Testis (tissue), 3 donors: ENCODE results near the gene MRPL2. TPM values are rescaled to one million over a fixed set of nuclear protein-coding genes. Genes with fewer than 3 reads are reported as not detected.

ENCODE experiments used
- DNase-seq: peaks from one replicate; pipeline ENCODE4 v3.0.0-alpha.2; 2019
- H3K27ac ChIP-seq, 2 donors: fragments of 200-600 bp; sonication (generic); one replicate each; pipeline ENCODE4 v1.5.1; 2019
- H3K27me3 ChIP-seq: fragments of 200-600 bp; sonication (generic); one replicate; pipeline ENCODE4 v1.5.1; 2019
- H3K36me3 ChIP-seq: fragments of 200-600 bp; sonication (generic); one replicate; pipeline ENCODE4 v1.5.1; 2017; ENCODE audit warnings: low read depth; ENCODE audit errors: missing control alignments
- H3K4me1 ChIP-seq: fragments of 200-600 bp; sonication (generic); one replicate; pipeline ENCODE4 v1.5.1; 2019
- H3K4me3 ChIP-seq, 2 donors: fragments of 200-600 bp; sonication (generic); one replicate each; pipeline ENCODE4 v1.5.1; 2017 to 2019
- H3K9me3 ChIP-seq: fragments of 200-600 bp; sonication (generic); one replicate; pipeline ENCODE4 v1.5.1; 2017
- CTCF ChIP-seq, 3 experiments: fragments of 450-650 bp in 2 of 3; fragments of 200-600 bp in 1 of 3; sonication (generic) in 1 of 3; IDR thresholded peaks; one replicate each; pipeline ENCODE4 v1.5.1; 2016 to 2019; ENCODE audit warnings: antibody characterized with exemption in 3 of 3, mild to moderate bottlenecking in 2 of 3, moderate library complexity in 1 of 3
- POLR2A ChIP-seq: fragments of 450-650 bp; IDR thresholded peaks from one replicate; pipeline ENCODE4 v1.6.1; 2017; ENCODE audit warnings: antibody characterized with exemption, mild to moderate bottlenecking, moderate library complexity
- WGBS, 2 donors: methylation state at CpG; one replicate each; pipeline ENCODE4 v1.1.5; 2018; 5-methylcytosine and 5-hydroxymethylcytosine counted together
- intact Hi-C: fragments of 100-400 bp; cut with DNase I; formaldehyde crosslinking; loops from one replicate; pipeline ENCODE4 v1.15.1; 2023; ENCODE audit warnings: low total_unique reads
- polyA plus RNA-seq: library from polyadenylated mRNA; stranded (reverse); fragments of 350-450 nt; fragmentation: Illumina TruSeq; extraction: RNeasy Lipid Tissue Mini Kit (QIAGEN cat#74804); gene quantifications from one replicate; pipeline ENCODE4 v1.2.3, GENCODE V29; 2014; ENCODE audit warnings: low read depth, low replicate concordance; ENCODE audit not compliant: insufficient read depth
- total RNA-seq, 2 donors: library from RNA; depleted of rRNA; stranded (reverse); fragments of >200 nt; gene quantifications; one replicate each; pipeline ENCODE4 v1.2.3, GENCODE V29; 2016

MRPL2 gene
- total and polyA plus RNA-seq, 3 donors from 2014 or later = 37.2 to 72.8 (median 54.8) TPM

- no peaks in the 10 kb centered on the region for H3K27me3 ChIP-seq
- WGBS, 2 donors = 0 to 2% methylated on average over 7 of the region's 7 CpGs
- no peaks in the 10 kb centered on the region for H3K36me3 ChIP-seq
- DNase-seq = no peak
- no peaks in the 10 kb centered on the region for H3K9me3 ChIP-seq
- H3K27ac ChIP-seq = peak overlapping the region; percentile 68 to 76
- H3K4me3 ChIP-seq = peak overlapping the region; percentile 66 to 93
- TF ChIP-seq POLR2A (no peak), CTCF (IDR thresholded peaks at IDR 0.05) (no peak)
- H3K4me1 ChIP-seq = peaks cover 32% of the 10 kb centered on the region
- intact Hi-C loops = loop anchor here (5.0 kb wide), 1 partner anchor 128 kb away; no protein-coding TSS in a partner anchor
Measured at GRCh38 chr6:43014434-43014909, 44.8 kb downstream of the MRPL2 start.

- no peaks in the 10 kb centered on the region for H3K27me3 ChIP-seq
- TF ChIP-seq POLR2A (peak; percentile 16), CTCF (IDR thresholded peaks at IDR 0.05) (no peak)
- intact Hi-C loops = loop anchor here (5.0 kb wide), 1 partner anchor 128 kb away; no protein-coding TSS in a partner anchor
- H3K4me1 ChIP-seq = peaks cover 32% of the 10 kb centered on the region
- WGBS, 2 donors = 0% methylated on average over 36 to 50 of the region's 51 CpGs
- peak; percentile 100 for DNase-seq
- H3K4me3 ChIP-seq = peak within 1 kb of the TSS; percentile 66 to 93
- peak within 1 kb of the TSS; percentile 76 for H3K27ac ChIP-seq
- H3K36me3 ChIP-seq = no peaks in the 10 kb centered on the region
- H3K9me3 ChIP-seq = no peaks in the 10 kb centered on the region
Measured at GRCh38 chr6:43013843-43014433, 45.3 kb downstream of the MRPL2 start, which contains the start of the genes KLHDC3 and MEA1. TSS of gene KLHDC3 (plus strand) at chr6:43014249. CDS start at chr6:43017193, 2,944 bp downstream. TSS of gene MEA1 (minus strand) at chr6:43013946. CDS start at chr6:43013813, 133 bp downstream.

GRCh38 chr6:43013097-43013842 is 46.0 kb downstream of the MRPL2 start:
- TF ChIP-seq POLR2A = no peak
- Histone ChIP-seq H3K27ac (peak overlapping the region; percentile 70 to 76), H3K36me3 (no peaks in the 10 kb centered on the region), H3K4me3 (peak overlapping the region; percentile 66 to 93), H3K27me3 (no peaks in the 10 kb centered on the region), H3K4me1 (peaks cover 32% of the 10 kb centered on the region), H3K9me3 (no peaks in the 10 kb centered on the region)
- intact Hi-C loops = loop anchor here (5.0 kb wide), 1 partner anchor 129 kb away; no protein-coding TSS in a partner anchor
- 2% methylated on average over 25 of the region's 25 CpGs for WGBS, 2 donors
- DNase-seq = no peak

DNA sequence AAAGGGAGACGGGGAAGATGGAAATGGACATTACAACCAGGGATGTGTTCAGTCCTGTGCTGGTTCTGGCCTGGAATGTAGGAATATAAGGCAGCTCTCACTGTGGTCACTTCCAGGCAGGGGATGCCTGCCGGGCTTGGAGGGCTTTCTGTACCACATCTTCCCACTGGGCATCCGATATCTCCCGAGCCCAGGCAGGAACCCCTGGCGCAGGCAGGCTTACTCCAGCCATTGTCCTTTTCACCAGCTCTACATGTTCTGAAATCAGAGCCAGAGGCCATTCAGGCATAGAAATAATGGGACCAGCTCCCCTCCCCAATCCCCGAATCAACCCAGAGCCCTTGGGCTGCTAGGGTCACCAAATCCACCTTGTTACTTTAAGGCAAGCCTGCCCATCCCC is 46.9 kb downstream of the MRPL2 start:
- Histone ChIP-seq H3K4me1 (peaks cover 32% of the 10 kb centered on the region), H3K36me3 (no peaks in the 10 kb centered on the region), H3K9me3 (no peaks in the 10 kb centered on the region), H3K4me3 (no peak overlapping the region), H3K27ac (no peak overlapping the region), H3K27me3 (no peaks in the 10 kb centered on the region)
- no peak for TF ChIP-seq POLR2A
- TF ChIP-seq CTCF (IDR thresholded peaks at IDR 0.05) = no peak
- 75 to 79% methylated on average over 6 of the region's 6 CpGs for WGBS, 2 donors
- intact Hi-C loops = loop anchor here (5.0 kb wide), 1 partner anchor 130 kb away; no protein-coding TSS in a partner anchor
- DNase-seq = no peak

GRCh38 chr6:43011207-43011606 is 48.0 kb downstream of the MRPL2 start:
- 61 to 74% methylated on average over 6 of the region's 6 CpGs for WGBS, 2 donors
- no peak for DNase-seq
- TF ChIP-seq CTCF (IDR thresholded peaks at IDR 0.05) (no peak), POLR2A (no peak)
- Histone ChIP-seq H3K27ac (no peak overlapping the region), H3K4me3 (no peak overlapping the region), H3K4me1 (peaks cover 24% of the 10 kb centered on the region), H3K9me3 (no peaks in the 10 kb centered on the region), H3K27me3 (no peaks in the 10 kb centered on the region), H3K36me3 (no peaks in the 10 kb centered on the region)
- intact Hi-C loops = loop anchor here (5.0 kb wide), 1 partner anchor 131 kb away; no protein-coding TSS in a partner anchor
